Daoy (cell line): ENCODE measurements around the gene GLTP. TPM values are rescaled to one million over a fixed set of nuclear protein-coding genes. Genes with fewer than 3 reads are reported as not detected.

Source experiments
- DNase-seq: peaks from one replicate; pipeline ENCODE4 v3.0.0-alpha.2; 2015; ENCODE audit warnings: low read depth
- total RNA-seq: library from RNA; depleted of rRNA; stranded (reverse); fragments of >200 nt; shearing (Covaris generic); gene quantifications from 2 replicates; pipeline ENCODE4 v1.2.3, GENCODE V29; 2014

Gene GLTP
- total RNA-seq, 1 experiment from 2014 or later = 49.7 TPM

- DNase-seq = peak; percentile 88
Measured at GRCh38 chr12:109844983-109845823, 35.1 kb downstream of the GLTP start.

DNA sequence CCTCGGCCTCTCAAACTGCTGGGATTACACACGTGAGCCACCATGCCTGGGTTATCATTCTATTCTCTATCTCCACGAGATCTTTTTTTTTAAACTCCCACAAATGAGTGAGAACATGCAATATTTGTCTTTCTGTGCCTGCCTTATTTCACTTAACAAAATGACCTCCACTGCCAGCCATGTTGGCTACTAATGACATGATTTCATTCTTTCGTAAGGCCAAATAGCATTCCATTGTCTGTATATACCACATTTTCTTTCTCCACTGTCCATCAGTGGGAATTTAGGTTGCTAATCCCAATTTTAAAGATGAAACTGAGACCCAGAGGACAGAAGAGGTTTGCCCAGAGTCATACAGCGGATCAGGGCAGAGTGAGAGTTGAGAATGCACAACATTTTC lies 36.2 kb downstream of the GLTP start:
- no peak for DNase-seq

DNA sequence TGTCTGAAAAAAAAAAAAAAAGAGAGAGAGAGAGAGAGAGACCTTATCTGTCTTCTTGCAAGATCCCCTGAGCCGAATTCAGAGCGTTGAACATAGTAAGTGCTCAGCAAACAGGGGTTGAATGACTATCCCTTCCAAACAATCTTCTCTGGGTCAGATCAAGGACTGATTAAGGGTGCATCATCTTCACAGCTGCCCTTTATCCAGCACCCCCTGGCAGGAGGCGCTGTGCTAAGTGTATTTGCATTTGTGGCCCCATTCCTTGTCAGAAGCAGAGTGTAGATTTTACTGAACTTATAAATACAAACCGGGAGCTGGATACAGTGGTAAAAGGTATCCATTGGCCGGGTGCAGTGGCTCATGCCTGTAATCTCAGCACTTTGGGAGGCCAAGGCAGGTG lies 38.3 kb downstream of the GLTP start:
- no peak for DNase-seq

DNA sequence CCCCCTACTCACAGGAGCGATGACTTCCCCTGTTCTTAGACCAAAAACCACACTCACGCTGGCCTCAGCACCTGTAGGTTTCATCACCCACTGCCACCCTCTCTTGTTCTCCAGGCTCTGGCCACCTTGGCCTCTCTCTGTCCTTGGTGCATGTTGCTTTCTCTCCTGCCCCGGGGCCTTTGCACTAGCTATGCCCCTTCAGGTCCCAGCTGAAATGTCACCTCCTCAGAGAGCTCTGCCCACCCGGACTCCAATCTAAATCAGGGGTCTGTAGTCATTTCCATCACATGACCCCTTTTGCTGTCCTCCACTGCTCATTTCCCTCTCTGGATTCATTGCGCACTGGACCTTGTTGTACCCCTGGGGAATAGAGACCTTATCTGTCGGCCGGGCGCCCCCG lies 39.0 kb downstream of the GLTP start:
- DNase-seq = no peak

- DNase-seq = peak; percentile 26
Measured at GRCh38 chr12:109840305-109841074, 39.9 kb downstream of the GLTP start.

DNA sequence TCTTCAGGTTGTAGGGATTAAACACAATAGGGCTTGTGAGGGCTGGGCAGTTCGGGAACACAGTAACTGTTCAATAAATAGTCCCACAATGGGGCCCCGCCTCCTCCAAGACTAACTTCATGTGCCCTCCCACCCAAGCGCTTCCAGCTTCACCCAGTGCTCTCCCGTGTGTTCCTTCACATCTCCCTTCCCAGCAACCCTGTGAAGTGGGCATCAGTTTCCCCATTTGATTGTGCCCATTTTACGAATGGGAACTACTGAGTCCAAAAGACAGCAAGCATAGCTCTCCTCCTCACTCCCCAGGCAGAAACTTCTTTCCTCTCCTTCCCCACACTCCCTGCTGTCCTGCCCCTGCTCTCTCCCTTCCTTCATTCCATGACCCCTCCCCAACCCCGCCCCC lies 40.9 kb downstream of the GLTP start:
- DNase-seq = no peak

GRCh38 chr12:109836916-109837315 lies 43.4 kb downstream of the GLTP start:
- DNase-seq = peak; percentile 58

DNA sequence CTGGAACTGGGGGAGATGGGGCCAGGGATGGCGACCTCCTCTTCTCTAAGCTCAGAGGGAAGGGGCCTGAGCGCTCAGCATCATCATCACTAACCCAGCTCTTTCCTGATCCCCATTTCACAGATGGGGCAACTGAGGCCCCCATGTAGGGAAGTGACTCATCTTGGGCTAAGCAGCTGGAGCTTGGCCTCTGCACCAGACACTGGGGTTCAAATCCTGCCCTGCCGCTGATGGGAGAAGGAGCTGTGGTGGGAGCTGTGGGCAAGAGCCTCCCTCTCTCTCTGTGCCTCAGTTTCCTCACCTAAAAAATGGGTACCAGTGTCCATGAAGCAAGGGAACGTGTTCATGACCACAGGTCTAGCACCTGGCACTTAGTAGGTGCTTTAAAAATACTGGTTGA lies 44.5 kb downstream of the GLTP start:
- no peak for DNase-seq

GRCh38 chr12:109833307-109834189 lies 46.8 kb downstream of the GLTP start, which contains the start of gene TRPV4:
Gene TRPV4 (minus strand): TSS chr12:109833398. CDS start chr12:109814796, 18,602 bp downstream.
- peak; percentile 53 for DNase-seq

GRCh38 chr12:109832541-109833306 lies 47.6 kb downstream of the GLTP start:
- no peak for DNase-seq

DNA sequence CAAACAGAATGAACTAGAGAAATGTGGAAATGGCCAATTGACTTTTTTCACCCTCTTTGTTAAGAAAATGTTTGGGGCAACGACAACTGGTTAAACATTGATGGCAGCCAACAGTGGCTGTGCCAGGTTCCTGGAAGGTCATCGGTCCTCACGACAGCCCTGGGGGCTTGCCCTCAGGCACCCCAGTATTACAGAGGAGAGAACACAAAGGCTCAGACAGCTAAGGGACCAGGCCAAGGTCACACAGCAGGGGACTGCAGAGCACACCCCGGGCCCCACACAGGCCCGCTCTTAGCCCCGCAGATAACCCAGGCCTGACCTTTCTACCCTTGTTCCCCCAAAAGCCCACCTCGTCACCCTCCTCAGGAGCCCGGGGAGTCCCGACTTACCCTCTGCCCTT lies 48.4 kb downstream of the GLTP start:
- DNase-seq = no peak

DNA sequence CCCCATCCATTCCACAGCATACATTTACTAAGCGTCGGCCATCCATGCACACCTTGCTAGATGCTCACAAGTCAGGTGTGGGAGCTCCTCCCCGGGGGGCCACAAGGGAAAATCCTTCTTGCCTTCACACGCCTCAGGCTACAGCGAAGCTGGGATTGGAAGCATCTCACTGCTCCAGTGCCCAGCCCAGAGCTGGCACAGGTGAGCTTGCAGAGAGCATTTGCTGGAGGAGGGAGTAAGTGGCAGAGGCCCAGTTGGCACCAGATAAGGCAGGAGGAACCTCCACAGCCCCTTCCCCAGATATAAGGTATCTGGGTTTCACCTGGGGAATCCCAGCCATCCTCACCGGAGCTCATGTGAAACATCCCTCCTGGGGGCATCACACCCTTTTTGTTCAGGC lies 49.0 kb downstream of the GLTP start:
- no peak for DNase-seq

- DNase-seq = no peak
Measured at GRCh38 chr12:109830718-109831117, 49.6 kb downstream of the GLTP start.

DNA sequence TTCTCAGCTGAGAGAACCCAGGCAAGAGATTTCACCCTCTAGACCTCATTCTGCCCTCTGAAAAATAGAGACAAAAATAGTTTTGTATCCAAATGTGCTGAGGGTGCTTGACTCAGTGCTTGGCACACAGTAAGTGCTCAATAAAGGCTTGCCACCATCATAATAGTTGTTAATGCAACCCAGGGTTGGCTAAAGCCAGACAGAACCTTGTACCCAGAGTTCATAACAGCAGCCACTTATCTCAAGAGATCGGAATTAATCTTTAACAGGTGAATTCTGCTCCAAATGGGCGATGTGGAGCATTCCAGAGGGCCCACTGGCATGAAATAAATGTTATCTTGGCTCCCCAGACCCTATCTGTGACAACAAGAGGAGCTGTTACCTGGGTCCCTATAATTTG lies 50.1 kb downstream of the GLTP start:
- no peak for DNase-seq

- DNase-seq = no peak
Measured at GRCh38 chr12:109829667-109830066, 50.7 kb downstream of the GLTP start.

- no peak for DNase-seq
Measured at GRCh38 chr12:109828754-109829511, 51.4 kb downstream of the GLTP start.

- DNase-seq = peak; percentile 32
Measured at GRCh38 chr12:109827566-109828550, 52.5 kb downstream of the GLTP start.

DNA sequence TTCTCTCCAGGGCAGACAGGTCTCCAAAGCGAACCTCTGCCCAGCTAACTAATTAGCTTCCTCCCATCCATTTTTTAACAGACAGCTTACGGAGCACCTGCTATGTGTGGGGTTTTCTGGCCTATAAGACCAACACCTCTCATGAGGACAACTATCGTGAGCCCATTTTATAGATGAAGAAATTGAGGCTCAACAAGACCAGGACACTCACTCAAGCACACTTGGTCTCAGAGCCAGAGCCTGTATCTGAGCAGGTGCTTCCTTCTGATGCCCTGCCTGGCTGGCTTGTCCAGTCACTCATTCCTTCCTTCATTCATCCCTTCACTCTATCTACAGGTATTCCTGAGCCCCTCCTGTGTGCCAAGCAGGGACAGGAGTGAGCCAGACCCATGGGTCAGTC lies 53.3 kb downstream of the GLTP start:
- no peak for DNase-seq

GRCh38 chr12:109824731-109825130 lies 55.6 kb downstream of the GLTP start:
- no peak for DNase-seq
